IPS-15b (cell line): ENCODE data around the gene ZNF222.
A peak's percentile ranks its signal among the peaks of the same experiment; 100 is the strongest.

ENCODE experiments used
- H3K27me3 ChIP-seq: one replicate; pipeline ENCODE4 v1.6.1; 2013; ENCODE audit warnings: low read length; ENCODE audit not compliant: control insufficient read depth, insufficient read depth
- H3K36me3 ChIP-seq: one replicate; pipeline ENCODE4 v1.6.1; 2013; ENCODE audit warnings: low read length; ENCODE audit not compliant: control insufficient read depth, insufficient read depth
- H3K4me1 ChIP-seq: one replicate; pipeline ENCODE4 v1.6.1; 2013; ENCODE audit warnings: mild to moderate bottlenecking, low read length; ENCODE audit not compliant: control insufficient read depth, insufficient read depth
- H3K4me3 ChIP-seq: one replicate; pipeline ENCODE4 v1.5.1; 2013; ENCODE audit warnings: low read depth, low read length
- H3K9ac ChIP-seq: one replicate; pipeline ENCODE4 v1.6.1; 2013; ENCODE audit warnings: low read depth, mild to moderate bottlenecking, low read length
- H3K9me3 ChIP-seq: one replicate; pipeline ENCODE4 v1.6.1; 2013; ENCODE audit warnings: mild to moderate bottlenecking, low read length; ENCODE audit not compliant: control insufficient read depth, insufficient read depth

ZNF222 gene

DNA sequence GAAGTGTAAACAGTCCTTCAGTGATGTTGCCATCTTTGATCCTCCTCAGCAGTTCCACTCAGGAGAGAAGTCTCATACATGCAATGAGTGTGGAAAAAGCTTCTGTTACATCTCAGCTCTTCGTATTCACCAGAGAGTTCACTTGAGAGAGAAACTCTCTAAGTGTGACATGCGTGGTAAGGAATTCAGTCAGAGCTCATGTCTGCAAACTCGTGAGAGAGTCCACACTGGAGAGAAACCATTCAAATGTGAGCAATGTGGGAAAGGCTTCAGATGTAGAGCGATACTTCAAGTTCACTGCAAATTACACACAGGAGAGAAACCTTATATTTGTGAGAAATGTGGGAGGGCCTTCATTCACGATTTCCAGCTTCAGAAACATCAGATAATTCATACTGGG, 14.7 kb upstream of the ZNF222 start:
- Histone ChIP-seq H3K4me3 (no peak overlapping the region), H3K9me3 (peaks cover 2% of the 10 kb centered on the region), H3K27me3 (no peaks in the 10 kb centered on the region), H3K36me3 (peaks cover 30% of the 10 kb centered on the region), H3K4me1 (no peaks in the 10 kb centered on the region), H3K9ac (no peak overlapping the region)

DNA sequence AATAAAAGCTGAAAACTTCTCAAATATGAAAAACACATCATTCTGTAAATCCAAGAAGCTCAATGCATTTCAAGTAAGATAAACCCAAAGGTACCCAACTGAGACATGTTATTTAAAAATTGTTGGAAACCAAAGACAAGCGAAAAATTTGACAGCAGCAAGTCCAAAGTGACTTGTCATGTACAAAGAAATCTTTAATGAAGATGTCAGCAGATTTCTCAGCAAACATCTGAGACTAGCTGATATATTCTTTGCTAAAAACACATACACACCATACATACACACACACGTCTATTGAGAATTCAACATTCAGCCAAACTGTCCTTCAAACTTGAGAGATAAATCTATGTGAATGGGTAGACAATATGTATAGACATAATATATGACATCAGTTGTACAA, 5.7 kb upstream of the ZNF222 start:
- Histone ChIP-seq H3K4me1 (no peaks in the 10 kb centered on the region), H3K36me3 (no peaks in the 10 kb centered on the region), H3K9me3 (no peaks in the 10 kb centered on the region)

DNA sequence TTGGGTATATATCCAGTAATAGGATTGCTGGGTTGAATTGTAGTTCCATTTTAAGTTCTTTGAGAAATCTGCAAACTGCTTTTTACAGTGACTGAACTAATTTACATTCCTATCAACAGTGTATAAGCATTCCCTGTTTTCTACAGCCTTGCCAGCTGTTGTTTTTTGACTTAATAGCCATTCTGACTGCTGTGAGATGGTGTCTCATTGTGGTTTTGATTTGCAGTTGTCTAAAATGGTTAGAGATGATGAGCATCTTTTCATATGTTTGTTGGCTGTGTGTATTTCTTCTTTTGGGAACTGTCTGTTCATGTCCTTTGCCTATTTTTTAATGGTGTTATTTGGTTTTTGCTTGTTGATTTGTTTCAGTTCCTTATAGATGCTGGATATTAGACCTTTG, 4.0 kb upstream of the ZNF222 start:
- no peak overlapping the region for H3K9ac ChIP-seq
- H3K36me3 ChIP-seq = no peaks in the 10 kb centered on the region
- H3K9me3 ChIP-seq = no peaks in the 10 kb centered on the region
- H3K4me1 ChIP-seq = peaks cover 3% of the 10 kb centered on the region
- H3K27me3 ChIP-seq = peaks cover 3% of the 10 kb centered on the region
- H3K4me3 ChIP-seq = no peak overlapping the region

More for the DNA sequence above, 5.7 kb upstream of the ZNF222 start:
- Histone ChIP-seq H3K27me3 (peaks cover 3% of the 10 kb centered on the region), H3K4me3 (no peak overlapping the region), H3K9ac (no peak overlapping the region)

DNA sequence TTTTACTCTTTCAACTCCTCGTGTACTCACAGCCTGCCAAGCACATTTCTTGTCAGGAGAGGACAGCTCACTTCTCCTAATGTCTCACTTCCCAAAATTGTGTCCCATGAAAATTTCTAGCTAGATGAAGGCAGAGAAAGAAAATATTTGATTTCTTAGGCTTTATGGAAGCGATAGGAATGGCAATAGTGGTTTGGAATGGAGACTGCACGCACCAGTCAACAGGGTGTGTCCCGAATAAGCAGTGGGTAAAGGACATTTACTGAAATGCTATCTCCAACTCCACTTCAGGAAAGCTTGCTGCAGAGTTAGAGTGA, 321 bp upstream of the ZNF222 start:
- Histone ChIP-seq H3K4me1 (peaks cover 3% of the 10 kb centered on the region), H3K9ac (peak overlapping the region; percentile 67), H3K9me3 (no peaks in the 10 kb centered on the region), H3K4me3 (peak overlapping the region; percentile 98), H3K27me3 (peaks cover under 1% of the 10 kb centered on the region), H3K36me3 (no peaks in the 10 kb centered on the region)

DNA sequence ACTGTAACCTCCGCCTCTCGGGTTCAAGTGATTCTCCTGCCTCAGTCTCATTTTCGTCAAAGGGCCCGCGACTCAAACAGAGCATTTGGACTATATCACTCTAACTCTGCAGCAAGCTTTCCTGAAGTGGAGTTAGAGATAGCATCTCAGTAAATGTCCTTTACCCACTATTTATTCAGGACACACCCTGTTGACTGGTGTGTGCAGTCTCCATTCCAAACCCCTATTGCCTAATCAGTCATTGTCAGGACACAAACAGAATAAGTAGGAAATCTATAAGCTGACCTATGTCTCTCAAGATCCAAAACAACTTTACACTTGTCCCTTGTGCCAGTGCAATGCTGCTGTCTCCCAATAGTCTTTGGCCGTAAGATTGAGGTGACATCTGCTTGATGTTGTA, 1.4 kb downstream of the ZNF222 start:
- H3K4me3 ChIP-seq = no peak overlapping the region
- peaks cover 2% of the 10 kb centered on the region for H3K36me3 ChIP-seq
- H3K27me3 ChIP-seq = no peaks in the 10 kb centered on the region
- H3K9ac ChIP-seq = no peak overlapping the region
- H3K4me1 ChIP-seq = peaks cover 3% of the 10 kb centered on the region
- no peaks in the 10 kb centered on the region for H3K9me3 ChIP-seq

DNA sequence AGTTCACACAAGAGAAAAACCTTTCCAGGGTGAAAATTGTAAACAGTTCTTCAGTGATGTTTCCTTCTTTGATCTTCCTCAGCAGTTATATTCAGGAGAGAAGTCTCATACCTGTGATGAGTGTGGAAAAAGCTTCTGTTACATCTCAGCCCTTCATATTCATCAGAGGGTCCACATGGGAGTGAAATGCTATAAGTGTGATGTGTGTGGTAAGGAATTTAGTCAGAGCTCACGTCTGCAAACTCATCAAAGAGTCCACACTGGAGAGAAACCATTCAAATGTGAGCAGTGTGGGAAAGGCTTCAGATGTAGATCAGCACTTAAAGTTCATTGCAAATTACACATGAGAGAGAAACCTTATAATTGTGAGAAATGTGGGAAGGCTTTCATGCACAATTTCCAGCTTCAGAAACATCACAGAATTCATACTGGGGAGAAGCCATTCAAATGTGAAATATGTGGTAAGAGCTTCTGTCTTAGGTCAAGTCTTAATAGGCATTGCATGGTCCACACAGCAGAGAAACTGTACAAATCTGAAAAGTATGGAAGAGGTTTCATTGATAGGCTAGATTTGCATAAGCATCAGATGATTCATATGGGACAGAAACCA, 6.9 kb downstream of the ZNF222 start:
- Histone ChIP-seq H3K9me3 (peaks cover 6% of the 10 kb centered on the region), H3K4me1 (no peaks in the 10 kb centered on the region), H3K36me3 (peaks cover 9% of the 10 kb centered on the region)

DNA sequence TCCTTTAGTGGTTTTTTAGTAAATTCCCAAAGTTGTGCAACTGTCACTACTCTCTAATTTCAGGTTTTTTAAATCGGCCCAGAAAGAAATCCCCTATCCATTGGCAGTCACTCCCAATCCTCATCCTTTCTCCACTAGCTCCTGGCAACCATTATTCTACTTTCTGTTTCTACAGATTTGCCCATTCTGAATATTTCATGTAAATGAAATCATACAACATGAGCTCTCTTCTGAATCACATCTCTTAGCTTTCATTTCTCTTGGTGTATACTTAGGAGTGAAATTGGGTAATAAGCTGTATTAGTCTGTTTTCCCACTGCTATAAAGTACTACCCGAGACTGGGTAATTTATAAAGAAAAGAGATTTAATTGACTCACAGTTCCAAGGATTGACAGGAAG, 17.0 kb downstream of the ZNF222 start:
- H3K27me3 ChIP-seq = peaks cover 4% of the 10 kb centered on the region
- no peak overlapping the region for H3K9ac ChIP-seq
- no peaks in the 10 kb centered on the region for H3K4me1 ChIP-seq
- H3K36me3 ChIP-seq = no peaks in the 10 kb centered on the region
- no peaks in the 10 kb centered on the region for H3K9me3 ChIP-seq
- H3K4me3 ChIP-seq = no peak overlapping the region

More for the DNA sequence above, 6.9 kb downstream of the ZNF222 start:
- no peaks in the 10 kb centered on the region for H3K27me3 ChIP-seq
- no peak overlapping the region for H3K4me3 ChIP-seq
- H3K9ac ChIP-seq = no peak overlapping the region

DNA sequence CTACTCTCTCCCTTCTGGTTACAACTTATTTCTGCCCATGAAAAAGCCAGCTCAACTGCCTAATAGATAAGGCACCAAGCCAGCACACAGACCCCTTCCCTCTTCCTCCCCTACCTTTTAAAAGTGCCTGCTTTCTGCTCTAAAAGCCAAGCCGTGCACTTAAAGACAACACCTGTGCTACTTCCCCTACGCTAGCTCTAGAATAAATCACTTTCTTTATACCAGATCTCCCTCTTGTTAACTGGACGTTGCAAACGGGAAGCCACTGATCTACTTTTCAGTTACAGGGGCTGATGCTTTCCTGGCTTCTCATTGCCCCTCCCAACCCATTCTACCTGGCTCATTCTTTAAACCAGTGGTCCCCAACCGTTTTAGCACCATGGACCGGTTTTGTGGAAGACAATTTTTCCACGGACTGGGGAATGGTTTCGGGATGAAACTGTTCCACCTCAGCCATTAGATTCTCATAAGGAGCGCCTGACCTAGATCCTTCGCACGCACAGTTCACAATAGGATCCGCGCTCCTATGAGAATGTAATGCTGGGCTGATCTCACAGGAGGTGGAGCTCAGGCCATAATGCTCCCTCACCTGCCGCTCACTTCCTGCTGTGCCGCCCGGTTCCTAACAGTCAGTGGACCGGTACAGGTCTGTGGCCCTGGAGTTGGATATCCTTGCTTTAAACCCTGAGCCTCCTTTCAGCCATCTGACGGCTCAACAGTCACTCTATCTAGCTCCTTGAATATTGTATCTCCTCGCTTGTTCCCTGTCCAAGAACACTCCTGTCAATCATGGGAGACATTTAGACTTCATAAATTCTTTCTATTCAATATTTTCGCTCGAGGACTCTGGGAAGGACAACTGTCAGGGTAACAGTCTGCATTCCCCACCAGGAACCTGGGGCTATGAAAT, 25.8 kb downstream of the ZNF222 start:
- Histone ChIP-seq H3K36me3 (no peaks in the 10 kb centered on the region), H3K4me1 (peaks cover 3% of the 10 kb centered on the region), H3K9ac (peak overlapping the region; percentile 62), H3K4me3 (peak overlapping the region; percentile 82), H3K27me3 (peaks cover 2% of the 10 kb centered on the region), H3K9me3 (no peaks in the 10 kb centered on the region)

DNA sequence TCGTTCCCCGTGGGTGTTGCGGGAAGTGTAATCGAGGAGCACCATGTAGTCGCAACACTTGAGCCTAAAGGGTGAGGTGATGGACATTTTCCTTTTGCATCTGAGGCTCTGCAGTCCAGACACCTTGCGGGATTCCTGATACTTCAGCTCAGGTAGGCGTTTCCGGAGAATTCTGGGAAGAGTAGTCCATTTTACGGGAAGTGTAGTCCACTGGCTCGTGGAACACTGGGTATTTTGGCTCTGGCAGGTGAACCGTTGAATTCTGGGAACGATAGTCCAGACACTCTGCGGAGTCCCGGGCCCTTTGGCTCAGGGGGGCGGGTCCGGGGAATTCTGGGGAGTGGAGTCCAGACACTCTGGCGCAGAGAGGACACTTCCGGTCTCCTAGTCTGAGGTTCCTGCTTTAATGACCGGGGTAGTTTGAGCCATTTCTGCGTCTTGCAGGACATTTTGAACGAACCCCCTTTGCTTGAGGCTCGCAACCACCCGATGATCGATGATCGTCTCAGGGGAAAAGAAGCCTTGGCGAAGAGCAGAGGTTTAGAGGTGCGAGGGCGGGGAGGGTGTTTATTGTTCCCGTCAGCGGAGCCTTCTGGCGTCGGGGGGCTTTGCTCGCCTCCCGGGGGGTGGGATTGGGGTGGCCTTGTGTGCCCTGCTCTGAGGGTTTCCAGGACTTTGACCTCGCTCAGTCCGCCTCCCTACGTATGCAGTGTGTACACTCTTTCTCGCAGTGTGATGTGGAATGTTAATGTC, 26.6 kb downstream of the ZNF222 start, which contains the start of gene ZNF223:
Gene ZNF223 (plus strand): TSS at position 387 of the 753 bp plus-strand sequence. CDS start 3,141 bp downstream, outside the sequence.
- peaks cover 3% of the 10 kb centered on the region for H3K4me1 ChIP-seq
- no peaks in the 10 kb centered on the region for H3K36me3 ChIP-seq
- H3K27me3 ChIP-seq = peaks cover 2% of the 10 kb centered on the region
- no peaks in the 10 kb centered on the region for H3K9me3 ChIP-seq
- H3K9ac ChIP-seq = peak within 1 kb of the TSS; percentile 85
- H3K4me3 ChIP-seq = peak within 1 kb of the TSS; percentile 82

DNA sequence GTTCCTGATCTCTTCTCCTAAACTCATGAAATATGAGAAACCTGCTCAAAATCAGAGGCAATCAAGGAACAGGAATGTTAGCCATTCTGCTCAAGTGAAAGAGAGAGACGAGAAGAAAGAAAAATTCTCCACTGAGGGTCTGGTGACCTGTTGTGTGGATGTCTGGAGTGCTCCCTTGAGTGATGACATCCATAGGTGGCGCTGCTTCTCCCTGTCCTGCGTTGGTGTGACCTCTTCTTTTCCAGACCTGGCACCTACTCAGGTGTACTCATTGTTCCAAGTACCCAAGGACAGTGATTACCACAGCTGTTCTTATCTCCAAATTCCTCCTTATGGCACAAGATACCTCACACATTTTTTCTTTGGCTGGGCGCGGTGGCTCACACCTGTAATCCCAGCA, 30.7 kb downstream of the ZNF222 start:
- Histone ChIP-seq H3K4me1 (no peaks in the 10 kb centered on the region), H3K27me3 (no peaks in the 10 kb centered on the region), H3K9ac (no peak overlapping the region), H3K4me3 (no peak overlapping the region), H3K9me3 (no peaks in the 10 kb centered on the region), H3K36me3 (peaks cover 8% of the 10 kb centered on the region)

DNA sequence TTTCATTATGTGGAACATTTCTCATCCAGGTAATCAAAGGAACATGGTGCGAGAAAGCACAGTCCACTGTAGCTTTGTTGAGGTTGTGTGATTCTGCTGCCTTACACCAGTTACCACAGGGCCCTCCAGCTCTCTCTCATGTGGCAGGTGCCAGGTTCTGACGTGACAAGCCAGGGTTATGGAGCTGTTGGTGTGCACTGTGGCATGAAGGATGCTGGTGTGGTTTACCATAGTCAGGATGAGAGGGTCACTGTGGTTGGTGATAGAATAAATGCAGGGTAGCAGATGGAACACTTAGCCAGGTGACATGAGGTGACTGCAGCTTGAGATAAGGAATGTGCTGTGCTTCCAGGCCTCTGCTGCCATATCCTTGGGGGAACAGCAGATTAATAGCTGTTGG, 34.0 kb downstream of the ZNF222 start:
- Histone ChIP-seq H3K27me3 (no peaks in the 10 kb centered on the region), H3K4me1 (no peaks in the 10 kb centered on the region), H3K9me3 (no peaks in the 10 kb centered on the region), H3K36me3 (peaks cover 15% of the 10 kb centered on the region), H3K9ac (no peak overlapping the region), H3K4me3 (no peak overlapping the region)
